H9 (cell line): Measurements from ENCODE around the gene GGCX. TPM values are rescaled to one million over a fixed set of nuclear protein-coding genes. Genes with fewer than 3 reads are reported as not detected.

Experiments used
- DNase-seq: peaks from one replicate; pipeline ENCODE4 v3.0.0-alpha.2; 2017
- H2AFZ ChIP-seq: one replicate; pipeline ENCODE4 v1.6.1; 2013; ENCODE audit warnings: mild to moderate bottlenecking, low read length, control low read depth, moderate library complexity
- H2AK5ac ChIP-seq: 2 replicates; pipeline ENCODE4 v1.6.1; 2013; ENCODE audit warnings: low read length, control low read depth, mixed read lengths; ENCODE audit not compliant: insufficient read length
- H2BK120ac ChIP-seq: one replicate; pipeline ENCODE4 v1.6.1; 2013; ENCODE audit warnings: low read depth, mild to moderate bottlenecking, low read length, control low read depth, inconsistent platforms; ENCODE audit not compliant: poor library complexity, severe bottlenecking
- H2BK12ac ChIP-seq: 2 replicates; pipeline ENCODE4 v1.6.1; 2013; ENCODE audit warnings: low read length, control low read depth, mixed read lengths, low read depth; ENCODE audit not compliant: insufficient read length
- H2BK15ac ChIP-seq: 2 replicates; pipeline ENCODE4 v1.6.1; 2013; ENCODE audit warnings: low read depth, low read length, control low read depth
- H2BK20ac ChIP-seq: one replicate; pipeline ENCODE4 v1.6.1; 2013; ENCODE audit warnings: low read depth, mild to moderate bottlenecking, low read length, control low read depth, inconsistent platforms; ENCODE audit not compliant: poor library complexity, severe bottlenecking
- H2BK5ac ChIP-seq: 2 replicates; pipeline ENCODE4 v1.6.1; 2013; ENCODE audit warnings: low read length, control low read depth, mixed read lengths; ENCODE audit not compliant: insufficient read length
- H3K14ac ChIP-seq: 2 replicates; pipeline ENCODE4 v1.6.1; 2013; ENCODE audit warnings: low read length, control low read depth; ENCODE audit not compliant: insufficient read depth
- H3K18ac ChIP-seq: 2 replicates; pipeline ENCODE4 v1.6.1; 2013; ENCODE audit warnings: low read depth, mild to moderate bottlenecking, mixed read lengths, low read length, control low read depth; ENCODE audit not compliant: insufficient read length
- H3K23ac ChIP-seq: 2 replicates; pipeline ENCODE4 v1.6.1; 2013; ENCODE audit warnings: low read length, control low read depth, mixed read lengths, low read depth; ENCODE audit not compliant: insufficient read length
- H3K23me2 ChIP-seq: 2 replicates; pipeline ENCODE4 v1.6.1; 2013; ENCODE audit warnings: low read depth, mild to moderate bottlenecking, mixed read lengths, low read length, control low read depth; ENCODE audit not compliant: insufficient read length, poor library complexity, severe bottlenecking
- H3K27ac ChIP-seq: 2 replicates; pipeline ENCODE4 v1.5.1; 2013; ENCODE audit warnings: low read length, control low read depth, mixed read lengths, low read depth; ENCODE audit not compliant: insufficient read length
- H3K27me3 ChIP-seq: 2 replicates; pipeline ENCODE4 v1.6.1; 2013; ENCODE audit warnings: low read length, control low read depth, inconsistent platforms; ENCODE audit not compliant: insufficient read depth
- H3K4ac ChIP-seq: 2 replicates; pipeline ENCODE4 v1.6.1; 2013; ENCODE audit warnings: low read depth, mild to moderate bottlenecking, control low read depth, inconsistent platforms, low read length, moderate library complexity
- H3K4me1 ChIP-seq: 2 replicates; pipeline ENCODE4 v1.6.1; 2013; ENCODE audit warnings: low read length, control low read depth, inconsistent platforms; ENCODE audit not compliant: insufficient read depth
- H3K4me2 ChIP-seq: 2 replicates; pipeline ENCODE4 v1.6.1; 2013; ENCODE audit warnings: low read length, control low read depth, mixed read lengths; ENCODE audit not compliant: insufficient read length, insufficient read depth
- H3K56ac ChIP-seq: 2 replicates; pipeline ENCODE4 v1.6.1; 2013; ENCODE audit warnings: low read depth, mild to moderate bottlenecking, mixed read lengths, low read length, control low read depth; ENCODE audit not compliant: insufficient read length
- H3K79me1 ChIP-seq: 2 replicates; pipeline ENCODE4 v1.6.1; 2013; ENCODE audit warnings: low read depth, mild to moderate bottlenecking, moderate library complexity, low read length, control low read depth, inconsistent platforms; ENCODE audit not compliant: insufficient read depth, poor library complexity, severe bottlenecking
- H3K79me2 ChIP-seq: 2 replicates; pipeline ENCODE4 v1.6.1; 2013; ENCODE audit warnings: low read length, control low read depth, inconsistent platforms; ENCODE audit not compliant: insufficient read depth
- H3K9ac ChIP-seq: 2 replicates; pipeline ENCODE4 v1.6.1; 2013; ENCODE audit warnings: low read length, control low read depth, mixed read lengths; ENCODE audit not compliant: insufficient read length; ENCODE audit errors: extremely low read depth
- H3K9me3 ChIP-seq: one replicate; pipeline ENCODE4 v1.6.1; 2013; ENCODE audit warnings: low read depth, low read length, inconsistent platforms; ENCODE audit not compliant: control insufficient read depth
- H3T11ph ChIP-seq: one replicate; pipeline ENCODE4 v1.6.1; 2013; ENCODE audit warnings: mild to moderate bottlenecking, low read length, control low read depth, inconsistent platforms
- H4K20me1 ChIP-seq: one replicate; pipeline ENCODE4 v1.6.1; 2013; ENCODE audit not compliant: control insufficient read depth, insufficient read length, insufficient read depth
- H4K5ac ChIP-seq: 2 replicates; pipeline ENCODE4 v1.6.1; 2013; ENCODE audit warnings: low read depth, mild to moderate bottlenecking, mixed read lengths, low read length, control low read depth; ENCODE audit not compliant: insufficient read length
- H4K8ac ChIP-seq: replicated peaks from 2 replicates; pipeline ENCODE4 v1.6.1; 2013; ENCODE audit warnings: low read length, control low read depth, mixed read lengths, low read depth; ENCODE audit not compliant: insufficient read length
- H4K91ac ChIP-seq: 2 replicates; pipeline ENCODE4 v1.6.1; 2013; ENCODE audit warnings: low read depth, mild to moderate bottlenecking, moderate library complexity, mixed read lengths, low read length, control low read depth; ENCODE audit not compliant: insufficient read length
- H3K27ac Mint-ChIP-seq, 3 experiments: 2 replicates in 2 of 3; 3 replicates in 1 of 3; pipeline ENCODE4 v1.8.0; 2020 to 2021; ENCODE audit warnings: mixed read lengths in 3 of 3, mild to moderate bottlenecking in 1 of 3, moderate library complexity in 1 of 3
- H3K27me3 Mint-ChIP-seq: 2 replicates; pipeline ENCODE4 v1.8.0; 2021; ENCODE audit warnings: low read depth, mild to moderate bottlenecking, moderate library complexity, mixed read lengths
- H3K36me3 Mint-ChIP-seq, 3 experiments: 2 replicates in 2 of 3; 3 replicates in 1 of 3; pipeline ENCODE4 v1.8.0; 2020 to 2021; ENCODE audit warnings: low read depth in 3 of 3, mixed read lengths in 3 of 3; ENCODE audit not compliant: insufficient read depth in 1 of 3
- H3K4me1 Mint-ChIP-seq, 2 experiments: 2 replicates each; pipeline ENCODE4 v1.8.0; 2020; ENCODE audit warnings: mixed read lengths in 2 of 2
- H3K4me3 Mint-ChIP-seq, 2 experiments: 2 replicates in 1 of 2; 3 replicates in 1 of 2; pipeline ENCODE4 v1.8.0; 2020 to 2021; ENCODE audit warnings: mild to moderate bottlenecking in 2 of 2, mixed read lengths in 2 of 2, moderate library complexity in 1 of 2
- H3K9me3 Mint-ChIP-seq, 2 experiments: 2 replicates in 1 of 2; 3 replicates in 1 of 2; pipeline ENCODE4 v1.8.0; 2020; ENCODE audit warnings: mild to moderate bottlenecking in 2 of 2, mixed read lengths in 2 of 2, moderate library complexity in 1 of 2
- WGBS: extraction: QIAGEN DNeasy Blood & Tissue Kit; methylation state at CpG from one replicate; pipeline ENCODE4 v1.1.7; 2013; ENCODE audit warnings: missing lambda C conversion rate, low lambda C conversion rate, mixed read lengths; ENCODE audit not compliant: insufficient read length; ENCODE audit errors: extremely low coverage; 5-methylcytosine and 5-hydroxymethylcytosine counted together
- total RNA-seq: library from RNA; stranded (reverse); gene quantifications from 2 replicates; pipeline ENCODE4 v1.2.1, GENCODE V29; 2021
- TF ChIP-seq, protein P1 (sequence below): fragments of 200-600 bp; sonication (generic); conservative IDR thresholded peaks from 3 replicates; pipeline ENCODE4 v1.8.0; 2021; ENCODE audit warnings: antibody characterized with exemption, mild to moderate bottlenecking

The GGCX gene
- total RNA-seq, 1 experiment from 2014 or later, result 32.9 TPM

DNA sequence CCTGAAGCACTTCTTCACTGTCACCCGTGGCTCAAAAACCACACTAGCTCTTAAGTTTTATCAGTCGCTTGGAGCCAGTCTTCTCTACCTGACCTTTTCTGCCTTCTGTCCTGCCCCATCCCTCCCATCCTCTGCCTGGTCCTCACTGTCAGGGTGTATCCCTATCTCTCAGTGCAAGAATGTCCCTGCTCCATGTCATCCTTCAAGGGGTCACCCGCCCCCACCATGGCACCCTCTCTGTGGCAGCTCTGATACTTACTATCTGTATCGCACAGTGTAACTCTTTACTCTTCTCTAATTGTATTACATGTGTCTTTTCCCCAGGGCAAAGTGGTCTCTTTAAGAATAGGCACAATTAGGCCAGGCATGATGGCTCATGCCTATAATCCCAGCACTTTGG, 27.4 kb upstream of the GGCX start:
- no CpG with 5 or more reads among the region's 4 CpGs for WGBS
- H4K5ac ChIP-seq, result no peak overlapping the region
- H3K4me2 ChIP-seq, result no peak overlapping the region
- peaks cover 32% of the 10 kb centered on the region for H3K27me3 Mint-ChIP-seq
- TF ChIP-seq, protein P1, sequence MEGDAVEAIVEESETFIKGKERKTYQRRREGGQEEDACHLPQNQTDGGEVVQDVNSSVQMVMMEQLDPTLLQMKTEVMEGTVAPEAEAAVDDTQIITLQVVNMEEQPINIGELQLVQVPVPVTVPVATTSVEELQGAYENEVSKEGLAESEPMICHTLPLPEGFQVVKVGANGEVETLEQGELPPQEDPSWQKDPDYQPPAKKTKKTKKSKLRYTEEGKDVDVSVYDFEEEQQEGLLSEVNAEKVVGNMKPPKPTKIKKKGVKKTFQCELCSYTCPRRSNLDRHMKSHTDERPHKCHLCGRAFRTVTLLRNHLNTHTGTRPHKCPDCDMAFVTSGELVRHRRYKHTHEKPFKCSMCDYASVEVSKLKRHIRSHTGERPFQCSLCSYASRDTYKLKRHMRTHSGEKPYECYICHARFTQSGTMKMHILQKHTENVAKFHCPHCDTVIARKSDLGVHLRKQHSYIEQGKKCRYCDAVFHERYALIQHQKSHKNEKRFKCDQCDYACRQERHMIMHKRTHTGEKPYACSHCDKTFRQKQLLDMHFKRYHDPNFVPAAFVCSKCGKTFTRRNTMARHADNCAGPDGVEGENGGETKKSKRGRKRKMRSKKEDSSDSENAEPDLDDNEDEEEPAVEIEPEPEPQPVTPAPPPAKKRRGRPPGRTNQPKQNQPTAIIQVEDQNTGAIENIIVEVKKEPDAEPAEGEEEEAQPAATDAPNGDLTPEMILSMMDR, result no peak
- no peak overlapping the region for H3K56ac ChIP-seq
- no peak overlapping the region for H2BK5ac ChIP-seq
- H4K91ac ChIP-seq, result no peak overlapping the region
- peaks cover 7% of the 10 kb centered on the region for H3K23me2 ChIP-seq
- H3K14ac ChIP-seq, result no peak overlapping the region
- no peaks in the 10 kb centered on the region for H3K79me2 ChIP-seq
- H3K27me3 ChIP-seq, result peaks cover 5% of the 10 kb centered on the region; the same call in 1 of the 2 replicates
- H3K4me1 ChIP-seq, result no peaks in the 10 kb centered on the region; the same call in 1 of the 2 replicates
- H4K20me1 ChIP-seq, result no peaks in the 10 kb centered on the region
- H2AFZ ChIP-seq, result no peak overlapping the region
- no peaks in the 10 kb centered on the region for H3K79me1 ChIP-seq
- H2AK5ac ChIP-seq, result no peak overlapping the region
- no peak overlapping the region for H2BK15ac ChIP-seq
- H3K4me3 Mint-ChIP-seq, result no peak overlapping the region
- no peaks in the 10 kb centered on the region for H3K9me3 ChIP-seq
- no peak overlapping the region for H2BK120ac ChIP-seq
- H3K27ac ChIP-seq, result no peak overlapping the region
- H2BK20ac ChIP-seq, result no peak overlapping the region
- no peaks in the 10 kb centered on the region; a peak in 1 of 5 replicates for H3K9me3 Mint-ChIP-seq
- H3K4me1 Mint-ChIP-seq, result peaks cover 0 to 2% of the 10 kb centered on the region in 2 experiments; a peak in 1 of 4 replicates
- H3K36me3 Mint-ChIP-seq, result no peaks in the 10 kb centered on the region; a peak in 1 of 7 replicates
- no peak overlapping the region for H2BK12ac ChIP-seq
- DNase-seq, result no peak
- H3K18ac ChIP-seq, result no peak overlapping the region
- no peak overlapping the region for H3K27ac Mint-ChIP-seq
- H3K23ac ChIP-seq, result no peak overlapping the region
- H3K4ac ChIP-seq, result no peak overlapping the region
- H3K9ac ChIP-seq, result no peak overlapping the region
- no peak overlapping the region for H3T11ph ChIP-seq
- no peak overlapping the region for H4K8ac ChIP-seq
